BLaER1 (cell line): ENCODE data around the gene ZNF608.

Source experiments
- H3K27ac ChIP-seq: shearing (Covaris generic); formaldehyde crosslinking; 2 replicates; pipeline ENCODE4 v1.8.1; 2022
- H3K27me3 ChIP-seq: shearing (Covaris generic); formaldehyde crosslinking; 2 replicates; pipeline ENCODE4 v1.8.1; 2022
- H3K36me3 ChIP-seq: shearing (Covaris generic); formaldehyde crosslinking; 2 replicates; pipeline ENCODE4 v1.8.1; 2022
- H3K4me1 ChIP-seq: shearing (Covaris generic); formaldehyde crosslinking; 2 replicates; pipeline ENCODE4 v1.8.1; 2022
- H3K4me2 ChIP-seq: shearing (Covaris generic); formaldehyde crosslinking; 2 replicates; pipeline ENCODE4 v1.8.1; 2022
- H3K4me3 ChIP-seq: shearing (Covaris generic); formaldehyde crosslinking; 2 replicates; pipeline ENCODE4 v1.8.1; 2022
- H3K9ac ChIP-seq: shearing (Covaris generic); formaldehyde crosslinking; 2 replicates; pipeline ENCODE4 v1.8.1; 2022
- H3K9me3 ChIP-seq: shearing (Covaris generic); formaldehyde crosslinking; 2 replicates; pipeline ENCODE4 v1.8.1; 2022
- H4K20me1 ChIP-seq: shearing (Covaris generic); formaldehyde crosslinking; 2 replicates; pipeline ENCODE4 v1.8.1; 2022
- Cebpa-rat ChIP-seq: shearing (Covaris generic); IDR thresholded peaks from 2 replicates; pipeline ENCODE4 v1.8.1; 2022

Gene ZNF608

DNA sequence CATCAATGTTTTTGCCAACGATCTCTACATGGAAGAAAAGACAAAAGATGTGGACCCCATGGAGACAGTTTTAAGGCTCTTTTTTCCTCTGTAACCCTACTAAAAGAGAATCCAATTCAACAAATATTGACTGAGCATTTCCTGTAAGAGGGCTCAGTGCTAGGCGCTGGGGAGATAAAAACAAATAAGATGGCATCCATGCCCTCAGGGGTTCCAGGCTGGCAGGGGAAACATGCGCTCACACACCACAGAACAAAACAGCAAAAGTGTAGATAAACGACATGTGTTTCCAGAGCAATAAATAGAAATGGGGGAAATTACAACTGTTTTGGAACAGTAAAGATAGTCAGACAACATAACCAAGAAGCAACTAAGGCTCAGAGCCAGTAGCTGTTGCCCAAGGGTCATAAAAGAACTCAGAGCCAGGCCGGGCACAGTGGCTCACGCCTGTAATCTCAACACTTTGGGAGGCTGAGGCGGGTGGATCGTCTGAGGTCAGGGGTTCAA, 25.2 kb downstream of the ZNF608 start:
- no peak for TF ChIP-seq Cebpa-rat
- Histone ChIP-seq H3K36me3 (peaks cover 92% of the 10 kb centered on the region), H3K27me3 (no peaks in the 10 kb centered on the region), H3K9me3 (0 out of 2 replicates have a peak, but pooled peaks cover 5% of the 10 kb centered on the region), H3K4me3 (no peak overlapping the region), H3K4me1 (peaks cover 89% of the 10 kb centered on the region), H4K20me1 (peaks cover 100% of the 10 kb centered on the region), H3K27ac (no peak overlapping the region), H3K9ac (no peak overlapping the region), H3K4me2 (peak overlapping the region; percentile 28)

DNA sequence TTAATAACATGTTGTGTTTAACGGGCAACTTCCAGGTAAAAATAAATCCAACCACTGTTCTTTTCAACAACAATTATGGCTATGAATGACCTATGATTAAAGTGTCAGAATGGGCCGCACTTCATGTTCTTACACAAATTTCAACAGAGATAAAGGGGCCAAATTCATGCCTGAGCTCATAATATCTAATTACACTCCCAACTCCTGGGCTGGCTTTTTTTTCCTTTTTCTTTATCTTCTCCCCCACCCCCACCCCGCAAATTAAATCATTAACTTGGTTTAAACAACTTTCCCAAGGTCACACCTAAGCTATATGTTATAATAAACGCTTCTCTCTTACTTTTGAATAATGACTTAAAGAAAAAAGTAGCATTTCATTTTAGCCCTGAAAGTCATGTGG, 25.8 kb downstream of the ZNF608 start:
- no peaks in the 10 kb centered on the region for H3K27me3 ChIP-seq
- H3K9me3 ChIP-seq = 0 out of 2 replicates have a peak, but pooled peaks cover 5% of the 10 kb centered on the region
- no peak for TF ChIP-seq Cebpa-rat
- H3K4me1 ChIP-seq = peaks cover 87% of the 10 kb centered on the region
- H3K36me3 ChIP-seq = peaks cover 86% of the 10 kb centered on the region
- no peak overlapping the region for H3K4me3 ChIP-seq
- no peak overlapping the region for H3K9ac ChIP-seq
- 0 out of 2 replicates have a peak overlapping the region, but pooled peaks have one; percentile 28 for H3K4me2 ChIP-seq
- H3K27ac ChIP-seq = no peak overlapping the region
- H4K20me1 ChIP-seq = peaks cover 100% of the 10 kb centered on the region

DNA sequence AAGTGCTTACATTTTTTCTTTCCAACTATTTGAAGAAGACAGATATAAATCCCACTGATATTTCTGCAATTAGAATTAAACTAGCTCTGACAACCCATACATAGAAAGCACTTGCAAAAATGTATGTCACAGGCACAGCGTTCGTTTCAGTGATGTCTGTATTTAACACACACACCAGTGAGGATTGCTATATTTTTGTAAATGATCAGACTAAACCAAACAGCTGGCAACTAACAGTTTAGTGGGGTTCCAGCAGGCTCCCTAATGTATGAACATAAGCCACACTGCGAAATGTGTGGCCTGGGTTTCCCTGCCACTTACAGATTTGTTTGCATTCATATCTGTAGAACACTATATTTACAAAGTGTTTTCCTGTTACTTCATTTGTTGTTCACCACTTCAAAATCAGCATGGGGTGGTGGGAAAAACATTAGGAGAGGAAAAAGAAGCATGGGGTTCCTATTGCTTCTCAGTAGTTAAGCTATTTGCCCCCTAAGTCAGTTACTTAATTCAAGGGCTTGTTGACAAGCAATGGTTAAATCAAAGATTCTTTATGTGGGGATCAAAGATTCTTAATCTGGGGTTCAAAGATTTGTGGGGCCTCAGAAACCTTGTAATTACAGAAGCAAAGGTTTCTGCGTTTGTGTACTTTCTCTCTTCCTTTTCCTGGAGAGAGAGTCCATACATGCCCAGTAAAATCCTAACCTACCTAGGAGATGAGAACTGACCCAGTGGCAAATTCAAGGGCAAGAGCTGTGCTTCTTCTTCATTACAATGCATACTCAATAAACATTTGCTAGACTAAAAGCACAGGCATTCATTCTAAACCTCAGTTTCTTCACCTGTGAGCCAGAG, 27.1 kb downstream of the ZNF608 start:
- Histone ChIP-seq H3K27ac (no peak overlapping the region; the same call in 1 of the 2 replicates), H3K27me3 (no peaks in the 10 kb centered on the region), H4K20me1 (peaks cover 100% of the 10 kb centered on the region), H3K9ac (no peak overlapping the region), H3K4me2 (peak overlapping the region; percentile 3; the same call in 1 of the 2 replicates), H3K9me3 (0 out of 2 replicates have a peak, but pooled peaks cover 5% of the 10 kb centered on the region), H3K36me3 (peaks cover 79% of the 10 kb centered on the region), H3K4me1 (peaks cover 87% of the 10 kb centered on the region), H3K4me3 (no peak overlapping the region)
- no peak for TF ChIP-seq Cebpa-rat

DNA sequence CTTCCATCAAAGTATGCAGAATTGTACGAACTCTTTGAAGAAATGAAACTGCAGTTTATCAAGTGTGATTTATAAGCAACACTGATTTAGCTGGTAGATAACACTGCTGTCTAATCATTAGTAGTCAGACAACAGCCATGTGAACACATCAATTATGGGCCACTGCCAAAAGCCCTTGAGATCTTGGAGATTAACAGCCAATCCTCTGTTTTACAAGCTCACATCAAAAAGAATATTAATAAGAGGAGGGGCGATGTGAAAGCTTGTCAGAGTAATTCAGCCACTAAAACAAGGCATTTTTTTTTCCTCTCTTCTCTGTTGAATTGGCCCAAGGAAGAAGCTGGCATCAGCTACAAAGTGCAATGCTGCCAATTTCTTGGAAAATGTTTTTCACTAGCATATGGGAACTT, 28.1 kb downstream of the ZNF608 start:
- Histone ChIP-seq H3K27me3 (no peaks in the 10 kb centered on the region), H3K27ac (no peak overlapping the region), H3K4me3 (no peak overlapping the region), H3K4me1 (peaks cover 94% of the 10 kb centered on the region), H3K9ac (no peak overlapping the region), H3K4me2 (no peak overlapping the region), H4K20me1 (peaks cover 100% of the 10 kb centered on the region), H3K9me3 (0 out of 2 replicates have a peak, but pooled peaks cover 5% of the 10 kb centered on the region), H3K36me3 (peaks cover 82% of the 10 kb centered on the region)
- TF ChIP-seq Cebpa-rat = no peak

DNA sequence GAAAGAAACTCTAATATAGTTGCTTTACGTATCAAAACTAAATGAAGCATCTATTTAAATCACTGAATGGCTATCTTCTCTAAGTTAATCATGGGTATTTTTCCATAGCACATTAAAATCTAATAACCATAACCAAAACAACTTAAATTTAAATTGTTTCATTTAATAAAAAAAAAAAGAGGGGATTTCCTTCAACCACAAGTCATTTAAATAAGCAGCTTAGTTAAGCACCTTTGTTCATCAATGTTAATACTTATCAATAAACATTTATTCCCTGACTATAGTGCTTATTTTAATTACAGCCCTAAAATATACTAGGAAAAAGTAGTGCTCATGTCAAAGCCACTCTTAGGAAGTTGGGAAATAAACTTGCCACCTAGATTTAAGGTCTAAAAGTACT, 30.3 kb downstream of the ZNF608 start:
- Histone ChIP-seq H3K4me2 (peak overlapping the region; percentile 12; the same call in 1 of the 2 replicates), H3K36me3 (peaks cover 82% of the 10 kb centered on the region), H3K4me1 (peaks cover 94% of the 10 kb centered on the region), H3K27me3 (no peaks in the 10 kb centered on the region), H3K27ac (no peak overlapping the region), H3K9me3 (0 out of 2 replicates have a peak, but pooled peaks cover 5% of the 10 kb centered on the region), H3K4me3 (no peak overlapping the region), H3K9ac (no peak overlapping the region), H4K20me1 (peaks cover 100% of the 10 kb centered on the region)
- TF ChIP-seq Cebpa-rat = no peak

DNA sequence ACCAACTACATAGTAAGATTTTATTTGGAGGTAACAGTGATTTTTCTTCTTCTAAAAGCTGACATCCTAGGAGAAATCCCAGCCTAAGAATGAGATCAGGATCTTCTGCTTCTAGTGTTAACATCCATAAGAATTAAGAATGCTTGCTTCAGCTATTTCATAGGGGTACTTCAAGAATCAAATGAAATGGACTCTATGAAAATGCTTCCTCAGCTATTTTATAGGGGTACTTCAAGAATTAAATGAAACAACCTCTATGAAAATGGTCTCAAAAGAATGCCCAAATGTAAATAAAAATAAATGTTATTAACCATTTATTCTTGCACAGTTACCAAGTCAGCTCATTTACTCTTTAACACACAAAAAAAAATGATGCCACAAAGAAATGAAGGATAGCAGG, 31.5 kb downstream of the ZNF608 start:
- peaks cover 85% of the 10 kb centered on the region for H3K36me3 ChIP-seq
- H4K20me1 ChIP-seq = peaks cover 100% of the 10 kb centered on the region
- H3K9me3 ChIP-seq = 0 out of 2 replicates have a peak, but pooled peaks cover 5% of the 10 kb centered on the region
- peak overlapping the region; percentile 86; the same call in 1 of the 2 replicates for H3K4me2 ChIP-seq
- H3K9ac ChIP-seq = no peak overlapping the region
- H3K27ac ChIP-seq = no peak overlapping the region
- H3K4me1 ChIP-seq = peaks cover 95% of the 10 kb centered on the region
- no peak for TF ChIP-seq Cebpa-rat
- no peak overlapping the region for H3K4me3 ChIP-seq
- no peaks in the 10 kb centered on the region for H3K27me3 ChIP-seq

DNA sequence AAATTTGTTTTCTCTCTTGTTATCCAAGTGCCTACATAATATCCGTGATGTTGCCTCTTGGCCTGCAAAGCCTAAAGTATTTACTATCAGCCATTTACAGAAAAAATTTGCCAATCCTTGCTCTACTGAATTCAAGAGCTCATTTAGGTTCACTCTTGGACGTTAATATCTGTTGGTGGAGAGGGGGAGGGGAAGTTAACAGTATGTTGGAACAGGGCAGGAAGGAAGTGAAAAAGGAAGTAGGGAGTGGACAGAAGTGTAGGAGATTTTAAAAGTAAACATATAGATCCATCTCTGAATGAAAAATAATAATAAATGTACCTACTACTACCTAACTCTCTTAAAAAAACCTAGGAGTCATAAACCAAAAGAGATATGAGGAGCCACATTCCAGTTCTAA, 32.8 kb downstream of the ZNF608 start:
- no peak overlapping the region for H3K4me3 ChIP-seq
- no peak for TF ChIP-seq Cebpa-rat
- H3K9ac ChIP-seq = no peak overlapping the region
- H4K20me1 ChIP-seq = peaks cover 100% of the 10 kb centered on the region
- no peaks in the 10 kb centered on the region for H3K27me3 ChIP-seq
- peaks cover 97% of the 10 kb centered on the region for H3K4me1 ChIP-seq
- no peak overlapping the region for H3K27ac ChIP-seq
- 0 out of 2 replicates have a peak, but pooled peaks cover 5% of the 10 kb centered on the region for H3K9me3 ChIP-seq
- peak overlapping the region; percentile 86 for H3K4me2 ChIP-seq
- peaks cover 76% of the 10 kb centered on the region for H3K36me3 ChIP-seq

DNA sequence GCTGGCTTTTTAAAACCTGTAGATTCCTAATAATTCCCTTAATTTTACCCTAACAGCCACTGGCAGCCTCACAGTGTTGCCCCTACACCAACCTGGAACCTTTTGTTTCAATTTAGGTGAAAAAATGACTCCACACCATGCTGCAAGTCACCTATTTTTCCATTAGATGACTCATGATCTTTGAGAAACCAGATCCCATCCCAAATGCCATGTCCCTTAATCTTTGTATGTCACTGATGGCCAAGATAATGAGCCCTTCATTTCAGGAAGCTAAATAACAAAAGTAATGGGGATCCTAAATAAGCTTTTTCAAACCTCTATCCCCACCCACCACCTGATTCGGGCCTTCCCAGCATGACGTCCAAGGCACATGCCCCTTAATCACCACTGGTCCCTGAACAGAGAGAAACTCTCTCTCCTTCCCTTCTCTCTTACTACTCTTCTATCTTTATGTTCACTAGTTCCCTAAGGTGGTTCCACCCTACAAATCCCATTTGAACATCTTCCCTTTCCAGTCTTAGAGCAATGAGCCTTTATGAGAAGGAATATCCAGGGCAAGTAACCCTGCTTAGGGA, 33.6 kb downstream of the ZNF608 start:
- Histone ChIP-seq H3K27ac (no peak overlapping the region), H3K4me3 (no peak overlapping the region; the same call in 1 of the 2 replicates), H3K36me3 (peaks cover 70% of the 10 kb centered on the region), H3K4me1 (peaks cover 97% of the 10 kb centered on the region), H3K9me3 (0 out of 2 replicates have a peak, but pooled peaks cover 3% of the 10 kb centered on the region), H4K20me1 (peaks cover 100% of the 10 kb centered on the region), H3K9ac (no peak overlapping the region), H3K27me3 (no peaks in the 10 kb centered on the region), H3K4me2 (peak overlapping the region; percentile 86)
- TF ChIP-seq Cebpa-rat = no peak

DNA sequence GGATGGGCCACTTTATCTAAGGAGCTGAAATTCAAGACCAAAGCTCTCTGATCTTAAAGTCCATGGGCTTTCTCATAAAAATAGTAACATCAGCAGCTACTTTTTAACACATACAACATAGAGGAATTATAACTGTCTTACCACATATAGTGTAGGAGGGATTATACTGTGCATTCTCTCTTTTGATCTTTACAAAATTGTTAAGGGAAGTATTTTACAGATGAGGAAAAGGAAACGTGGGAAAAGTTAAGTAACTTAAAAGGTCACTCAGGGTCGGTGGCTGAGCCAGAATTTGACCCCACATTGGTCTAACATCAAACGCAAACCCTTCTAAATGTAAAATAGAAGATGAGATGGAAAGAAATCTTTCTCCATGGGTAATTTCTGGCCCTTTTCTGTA, 38.4 kb downstream of the ZNF608 start:
- Histone ChIP-seq H3K27ac (no peak overlapping the region), H3K4me2 (peak overlapping the region; percentile 86), H3K27me3 (no peaks in the 10 kb centered on the region), H3K9ac (0 out of 2 replicates have a peak overlapping the region, but pooled peaks have one; percentile 23), H3K4me3 (0 out of 2 replicates have a peak overlapping the region, but pooled peaks have one; percentile 11), H3K4me1 (peaks cover 100% of the 10 kb centered on the region), H4K20me1 (peaks cover 100% of the 10 kb centered on the region), H3K9me3 (no peaks in the 10 kb centered on the region), H3K36me3 (peaks cover 80% of the 10 kb centered on the region)
- TF ChIP-seq Cebpa-rat = no peak
